Stomach (tissue), 4 donors: ENCODE data around the gene PCDHGA9.

ENCODE experiments used
- EP300 ChIP-seq: sonication (generic); formaldehyde crosslinking; IDR thresholded peaks from one replicate; pipeline ENCODE4 v1.6.1; 2017; ENCODE audit warnings: antibody characterized with exemption
- POLR2A ChIP-seq, 4 donors: fragments of 450-650 bp; IDR thresholded peaks; one replicate each; pipeline ENCODE4 v1.6.1; 2016; ENCODE audit warnings: antibody characterized with exemption in 4 of 4, control low read depth in 2 of 4, mild to moderate bottlenecking in 1 of 4, moderate library complexity in 1 of 4
- POLR2AphosphoS5 ChIP-seq, 3 donors: sonication (generic); formaldehyde crosslinking; IDR thresholded peaks; one replicate each; pipeline ENCODE4 v1.6.1; 2016; ENCODE audit warnings: antibody characterized with exemption in 3 of 3
- TF ChIP-seq, protein P1 (sequence below), 7 experiments: fragments of 450-650 bp in 4 of 7; fragments of 200-600 bp in 3 of 7; sonication (generic) in 3 of 7; IDR thresholded peaks; one replicate each; pipeline ENCODE4 v1.5.1; 2016 to 2019; ENCODE audit warnings: antibody characterized with exemption in 7 of 7, control low read depth in 2 of 7, mild to moderate bottlenecking in 1 of 7

DNA sequence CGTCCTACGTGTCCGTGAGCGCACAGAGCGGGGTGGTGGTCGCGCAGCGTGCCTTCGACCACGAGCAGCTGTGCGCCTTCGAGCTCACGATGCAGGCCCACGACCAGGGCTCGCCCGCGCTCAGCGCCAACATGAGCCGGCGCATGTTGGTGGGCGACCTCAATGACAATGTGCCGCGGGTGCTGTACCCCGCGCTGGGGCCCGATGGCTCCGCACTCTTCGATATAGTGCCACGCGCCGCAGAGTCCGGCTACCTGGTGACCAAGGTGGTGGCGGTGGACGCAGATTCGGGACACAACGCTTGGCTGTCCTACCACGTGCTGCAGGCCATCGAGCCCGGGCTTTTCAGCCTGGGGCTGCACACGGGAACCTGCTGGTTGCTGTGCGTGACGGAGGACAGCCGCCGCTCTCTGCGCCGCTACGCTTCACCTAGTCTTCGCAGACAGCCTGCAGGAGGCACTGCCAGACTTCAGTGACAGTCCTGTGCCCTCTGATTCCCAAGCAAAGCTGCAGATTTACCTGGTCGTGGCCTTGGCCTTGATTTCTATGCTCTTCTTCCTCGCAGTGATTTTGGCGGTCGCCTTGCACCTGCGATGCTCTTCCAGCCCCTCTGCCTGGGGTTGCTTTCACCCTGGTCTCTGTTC, 25.3 kb downstream of the PCDHGA9 start:
- TF ChIP-seq POLR2A (IDR thresholded peaks at IDR 0.05) (no peak), EP300 (no peak), POLR2AphosphoS5 (IDR thresholded peaks at IDR 0.05) (no peak)
- TF ChIP-seq, protein P1, sequence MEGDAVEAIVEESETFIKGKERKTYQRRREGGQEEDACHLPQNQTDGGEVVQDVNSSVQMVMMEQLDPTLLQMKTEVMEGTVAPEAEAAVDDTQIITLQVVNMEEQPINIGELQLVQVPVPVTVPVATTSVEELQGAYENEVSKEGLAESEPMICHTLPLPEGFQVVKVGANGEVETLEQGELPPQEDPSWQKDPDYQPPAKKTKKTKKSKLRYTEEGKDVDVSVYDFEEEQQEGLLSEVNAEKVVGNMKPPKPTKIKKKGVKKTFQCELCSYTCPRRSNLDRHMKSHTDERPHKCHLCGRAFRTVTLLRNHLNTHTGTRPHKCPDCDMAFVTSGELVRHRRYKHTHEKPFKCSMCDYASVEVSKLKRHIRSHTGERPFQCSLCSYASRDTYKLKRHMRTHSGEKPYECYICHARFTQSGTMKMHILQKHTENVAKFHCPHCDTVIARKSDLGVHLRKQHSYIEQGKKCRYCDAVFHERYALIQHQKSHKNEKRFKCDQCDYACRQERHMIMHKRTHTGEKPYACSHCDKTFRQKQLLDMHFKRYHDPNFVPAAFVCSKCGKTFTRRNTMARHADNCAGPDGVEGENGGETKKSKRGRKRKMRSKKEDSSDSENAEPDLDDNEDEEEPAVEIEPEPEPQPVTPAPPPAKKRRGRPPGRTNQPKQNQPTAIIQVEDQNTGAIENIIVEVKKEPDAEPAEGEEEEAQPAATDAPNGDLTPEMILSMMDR (IDR thresholded peaks at IDR 0.05) = no peak
